Right lobe of liver (tissue), 6 donors: ENCODE data around the gene ANAPC13. TPM values are rescaled to one million over a fixed set of nuclear protein-coding genes. Genes with fewer than 3 reads are reported as not detected.
A peak's percentile ranks its signal among the peaks of the same experiment; 100 is the strongest.

Experiments
- ATAC-seq, 4 donors: fragments of 200-7000 bp; cut with Tn5 transposase; one replicate each; pipeline ENCODE4 v1.9.1; 2020; ENCODE audit warnings: mild to moderate bottlenecking in 4 of 4, moderate library complexity in 4 of 4
- DNase-seq, 3 donors: peaks; one replicate each; pipeline ENCODE4 v3.0.0-alpha.2; 2020
- H3K27ac ChIP-seq, 3 donors: fragments of 200-600 bp; one replicate each; pipeline ENCODE4 v1.8.0; 2022
- H3K27me3 ChIP-seq, 2 donors: fragments of 200-600 bp; one replicate each; pipeline ENCODE4 v1.8.0; 2022
- H3K36me3 ChIP-seq, 4 donors: fragments of 200-600 bp; sonication (generic) in 1 of 4; one replicate each; pipeline versions ENCODE4 v1.5.1 to v1.8.0; 2017 to 2022; ENCODE audit warnings: control low read depth in 1 of 4
- H3K4me1 ChIP-seq, 4 donors: fragments of 200-600 bp; sonication (generic) in 1 of 4; one replicate each; pipeline versions ENCODE4 v1.5.1 to v1.8.0; 2017 to 2022; ENCODE audit warnings: control low read depth in 1 of 4
- H3K4me3 ChIP-seq, 3 donors: fragments of 200-600 bp; one replicate each; pipeline ENCODE4 v1.8.0; 2022
- H3K9me3 ChIP-seq, 4 donors: fragments of 200-600 bp; sonication (generic) in 1 of 4; one replicate each; pipeline versions ENCODE4 v1.5.1 to v1.8.0; 2017 to 2022; ENCODE audit warnings: control low read depth in 1 of 4
- CTCF ChIP-seq, 4 donors: fragments of 200-600 bp in 3 of 4; fragments of 450-650 bp in 1 of 4; IDR thresholded peaks; one replicate each; pipeline versions ENCODE4 v1.5.1 to v1.8.0; 2016 to 2022; ENCODE audit warnings: antibody characterized with exemption in 4 of 4, mild to moderate bottlenecking in 2 of 4
- POLR2A ChIP-seq: fragments of 450-650 bp; IDR thresholded peaks from one replicate; pipeline ENCODE4 v1.6.1; 2017; ENCODE audit warnings: antibody characterized with exemption, mild to moderate bottlenecking
- whole genome bisulfite sequencing: methylation state at CpG from one replicate; pipeline ENCODE4 v1.1.6; 2018; ENCODE audit warnings: low coverage, low lambda C conversion rate; ENCODE audit not compliant: insufficient coverage; ENCODE audit errors: missing lambda C conversion rate; 5-methylcytosine and 5-hydroxymethylcytosine counted together
- intact Hi-C, 2 donors: fragments of 100-400 bp; cut with DNase I; formaldehyde crosslinking; loops; one replicate each; pipeline versions ENCODE4 v1.11.2 to v1.14.1; 2022
- total RNA-seq, 6 experiments: library from RNA; depleted of rRNA in 2 of 6; stranded (reverse); fragments of >200 nt in 2 of 6; fragmentation: NEBNext Ultra II Directional in 3 of 6; extraction: Animal tissue kit (Norgen Biotek cat#: 25700) in 3 of 6; gene quantifications; one replicate each; pipeline versions ENCODE4 v1.1.0 to v1.2.4, GENCODE V29; 2016 to 2023
- donor health status: DM: no; HTN: yes; CAD: no.
- donor health status: DM: no; HTN: no; CAD: no.
- donor health status: DM: no; HTN: no; CAD: no.
- donor health status: DM: no; HTN: yes; CAD: no.
- donor health status: DM: no; HTN: yes; CAD: no.

Gene ANAPC13
- total RNA-seq, 6 experiments from 2014 or later = 23.1 to 46.6 (median 31.7) TPM

GRCh38 chr3:134496471-134497071, 10.8 kb upstream of the ANAPC13 start:
- intact Hi-C loops = no loop called here
- no peak for TF ChIP-seq POLR2A
- no peak for TF ChIP-seq CTCF (IDR thresholded peaks at IDR 0.05)
- H3K36me3 ChIP-seq = no peaks in the 10 kb centered on the region
- H3K27ac ChIP-seq = no peak overlapping the region
- 79% methylated on average over 3 of the region's 3 CpGs for WGBS
- H3K4me1 ChIP-seq = no peaks in the 10 kb centered on the region
- no peaks in the 10 kb centered on the region for H3K9me3 ChIP-seq
- no peak for ATAC-seq
- H3K4me3 ChIP-seq = no peak overlapping the region
- DNase-seq = no peak
- no peaks in the 10 kb centered on the region for H3K27me3 ChIP-seq

GRCh38 chr3:134495980-134496379, 10.2 kb upstream of the ANAPC13 start:
- no peak overlapping the region for H3K27ac ChIP-seq
- H3K9me3 ChIP-seq = no peaks in the 10 kb centered on the region
- TF ChIP-seq CTCF (IDR thresholded peaks at IDR 0.05) (no peak), POLR2A (no peak)
- no peak for ATAC-seq
- no peaks in the 10 kb centered on the region for H3K4me1 ChIP-seq
- no peak overlapping the region for H3K4me3 ChIP-seq
- H3K27me3 ChIP-seq = no peaks in the 10 kb centered on the region
- H3K36me3 ChIP-seq = no peaks in the 10 kb centered on the region
- intact Hi-C loops = no loop called here
- DNase-seq = no peak

GRCh38 chr3:134494495-134494894, 8.7 kb upstream of the ANAPC13 start:
- H3K4me3 ChIP-seq = no peak overlapping the region
- H3K9me3 ChIP-seq = no peaks in the 10 kb centered on the region
- DNase-seq (no peak), ATAC-seq (no peak)
- no peaks in the 10 kb centered on the region for H3K36me3 ChIP-seq
- intact Hi-C loops = no loop called here
- no peaks in the 10 kb centered on the region for H3K27me3 ChIP-seq
- TF ChIP-seq POLR2A (no peak), CTCF (IDR thresholded peaks at IDR 0.05) (no peak)
- 78% methylated on average over 5 of the region's 5 CpGs for WGBS
- H3K4me1 ChIP-seq = no peaks in the 10 kb centered on the region
- H3K27ac ChIP-seq = no peak overlapping the region

- Histone ChIP-seq H3K36me3 (no peaks in the 10 kb centered on the region), H3K4me1 (peaks cover 0 to 20% (median 5%) of the 10 kb centered on the region in 4 donors), H3K9me3 (no peaks in the 10 kb centered on the region), H3K27ac (peak overlapping the region in 1 of 3 donors; percentile 89), H3K4me3 (peak overlapping the region in 2 of 3 donors; percentile 77 to 89), H3K27me3 (no peaks in the 10 kb centered on the region)
- no peak for DNase-seq
- 47% methylated on average over 5 of the region's 5 CpGs for WGBS
- TF ChIP-seq POLR2A (no peak), CTCF (IDR thresholded peaks at IDR 0.05) (no peak)
- intact Hi-C loops = no loop called here
- ATAC-seq = no peak
These were observed 1.6 kb upstream of the ANAPC13 start for GRCh38 chr3:134487406-134487805.

- Histone ChIP-seq H3K27me3 (no peaks in the 10 kb centered on the region), H3K4me3 (peak overlapping the region; percentile 76 to 89 (median 77)), H3K36me3 (peaks cover 0 to 7% (median 2%) of the 10 kb centered on the region in 4 donors), H3K4me1 (peaks cover 0 to 20% (median 5%) of the 10 kb centered on the region in 4 donors), H3K27ac (peak overlapping the region; percentile 85 to 93 (median 89)), H3K9me3 (no peaks in the 10 kb centered on the region)
- intact Hi-C loops = no loop called here
- DNase-seq (no peak), ATAC-seq (peak; percentile 2 to 4 (median 4))
- no peak for TF ChIP-seq CTCF (IDR thresholded peaks at IDR 0.05)
- TF ChIP-seq POLR2A = no peak
- 0% methylated on average over 17 of the region's 17 CpGs for WGBS
These were observed 824 bp upstream of the ANAPC13 start for GRCh38 chr3:134486577-134487041.
